DMS53 (cell line): Measurements from ENCODE around the gene SCCPDH.
"Not testable (repeated sequence)": the region's sequence is repeated elsewhere in the genome, so short reads cannot be mapped to it uniquely, and the experiment has no call there.

Experiments
- DNase-seq: peaks from one replicate; lab custom pipeline; 2025; lab: John Stamatoyannopoulos, UW

Gene SCCPDH

GRCh38 chr1:246724016-246724730 lies at the start of gene SCCPDH:
SCCPDH (plus strand) TSS chr1:246724409; CDS start chr1:246724423, 14 bp downstream.
- peak; percentile 88 for DNase-seq

GRCh38 chr1:246677842-246678241 lies 46.4 kb upstream of the SCCPDH start:
- DNase-seq = no peak

- no peak for DNase-seq
Measured at GRCh38 chr1:246678816-246679793, 45.1 kb upstream of the SCCPDH start.

GRCh38 chr1:246679794-246680177 lies 44.4 kb upstream of the SCCPDH start:
- no peak for DNase-seq

- no peak for DNase-seq
Measured at GRCh38 chr1:246680190-246680589, 44.0 kb upstream of the SCCPDH start.

GRCh38 chr1:246680696-246681130 lies 43.5 kb upstream of the SCCPDH start:
- DNase-seq = no peak

GRCh38 chr1:246681900-246682895 lies 42.0 kb upstream of the SCCPDH start:
- no peak for DNase-seq

- DNase-seq = no peak
Measured at GRCh38 chr1:246683521-246683920, 40.7 kb upstream of the SCCPDH start.

GRCh38 chr1:246687002-246687401 lies 37.2 kb upstream of the SCCPDH start:
- no peak for DNase-seq

GRCh38 chr1:246689409-246690008 lies 34.7 kb upstream of the SCCPDH start:
- DNase-seq = peak; percentile 88

GRCh38 chr1:246690100-246690499 lies 34.1 kb upstream of the SCCPDH start:
- no peak for DNase-seq

- DNase-seq = peak; percentile 28
Measured at GRCh38 chr1:246691622-246692495, 32.4 kb upstream of the SCCPDH start.

GRCh38 chr1:246694213-246694895 lies 29.9 kb upstream of the SCCPDH start:
- DNase-seq = not testable (repeated sequence)

- DNase-seq = no peak
Measured at GRCh38 chr1:246695136-246695535, 29.1 kb upstream of the SCCPDH start.

GRCh38 chr1:246695666-246696065 lies 28.5 kb upstream of the SCCPDH start:
- DNase-seq = no peak

- DNase-seq = no peak
Measured at GRCh38 chr1:246698466-246699094, 25.6 kb upstream of the SCCPDH start.

GRCh38 chr1:246699095-246699735 lies 25.0 kb upstream of the SCCPDH start:
- peak; percentile 98 for DNase-seq

- no peak for DNase-seq
Measured at GRCh38 chr1:246703581-246703980, 20.6 kb upstream of the SCCPDH start.

- no peak for DNase-seq
Measured at GRCh38 chr1:246705368-246705767, 18.8 kb upstream of the SCCPDH start.
